Liver (tissue), 9 donors: ENCODE measurements around the gene ALPP. TPM values are rescaled to one million over a fixed set of nuclear protein-coding genes. Genes with fewer than 3 reads are reported as not detected.

Experiments used
- DNase-seq: peaks from one replicate; pipeline ENCODE4 v3.0.0-alpha.2; 2017; ENCODE audit warnings: low spot score
- H3K27ac ChIP-seq, 2 donors: one replicate each; pipeline ENCODE4 v1.7.0; 2013; ENCODE audit warnings: inconsistent platforms in 2 of 2, low read length in 2 of 2, control low read depth in 1 of 2, low read depth in 1 of 2, mild to moderate bottlenecking in 1 of 2
- H3K27me3 ChIP-seq, 4 donors: one replicate each; pipeline versions ENCODE4 v1.6.1 to v1.7.0; 2013; ENCODE audit warnings: low read length in 3 of 4, inconsistent platforms in 1 of 4, mild to moderate bottlenecking in 1 of 4, moderate library complexity in 1 of 4; ENCODE audit not compliant: control insufficient read depth in 4 of 4, insufficient read depth in 4 of 4
- H3K36me3 ChIP-seq, 4 donors: one replicate each; pipeline versions ENCODE4 v1.6.1 to v1.7.0; 2013; ENCODE audit warnings: low read length in 3 of 4, mild to moderate bottlenecking in 3 of 4, low read depth in 1 of 4, moderate library complexity in 1 of 4; ENCODE audit not compliant: control insufficient read depth in 4 of 4, insufficient read depth in 3 of 4
- H3K4me1 ChIP-seq, 4 donors: one replicate each; pipeline versions ENCODE4 v1.6.1 to v1.7.0; 2013; ENCODE audit warnings: low read length in 3 of 4, mild to moderate bottlenecking in 3 of 4, moderate library complexity in 1 of 4; ENCODE audit not compliant: control insufficient read depth in 4 of 4, insufficient read depth in 4 of 4
- H3K4me3 ChIP-seq, 3 donors: one replicate each; pipeline versions ENCODE4 v1.6.1 to v1.7.0; 2013; ENCODE audit warnings: low read length in 3 of 3, control low read depth in 1 of 3, low read depth in 1 of 3, mild to moderate bottlenecking in 1 of 3
- H3K9ac ChIP-seq, 2 donors: one replicate each; pipeline ENCODE4 v1.7.0; 2013; ENCODE audit warnings: low read length in 2 of 2, mild to moderate bottlenecking in 2 of 2, moderate library complexity in 2 of 2, control low read depth in 1 of 2, low read depth in 1 of 2
- H3K9me3 ChIP-seq, 4 donors: one replicate each; pipeline versions ENCODE4 v1.6.1 to v1.7.0; 2013; ENCODE audit warnings: low read length in 3 of 4; ENCODE audit not compliant: control insufficient read depth in 4 of 4
- EGR1 ChIP-seq, 2 donors: IDR thresholded peaks; 2 replicates each; pipeline ENCODE4 v1.6.1; 2016 to 2018; ENCODE audit warnings: antibody characterized with exemption in 2 of 2, low read depth in 2 of 2
- FOXA1 ChIP-seq: IDR thresholded peaks from 2 replicates; pipeline ENCODE4 v1.6.1; 2016; ENCODE audit warnings: antibody characterized with exemption
- FOXA2 ChIP-seq: IDR thresholded peaks from 2 replicates; pipeline ENCODE4 v1.6.1; 2016; ENCODE audit warnings: antibody characterized with exemption
- GABPA ChIP-seq, 2 donors: IDR thresholded peaks in 1 of 2; conservative IDR thresholded peaks in 1 of 2; 2 replicates each; pipeline ENCODE4 v1.6.1; 2016; ENCODE audit warnings: antibody characterized with exemption in 2 of 2, mild to moderate bottlenecking in 1 of 2, moderate library complexity in 1 of 2
- HNF4A ChIP-seq, 2 donors: conservative IDR thresholded peaks; 2 replicates each; pipeline ENCODE4 v1.6.1; 2016; ENCODE audit warnings: antibody characterized with exemption in 2 of 2, mild to moderate bottlenecking in 2 of 2
- HNF4G ChIP-seq: IDR thresholded peaks from 2 replicates; pipeline ENCODE4 v1.6.1; 2016; ENCODE audit warnings: antibody characterized with exemption
- JUND ChIP-seq, 2 donors: IDR thresholded peaks; 2 replicates each; pipeline ENCODE4 v1.6.1; 2016; ENCODE audit warnings: antibody characterized with exemption in 2 of 2
- NR2F2 ChIP-seq: IDR thresholded peaks from 2 replicates; pipeline ENCODE4 v1.6.1; 2016; ENCODE audit warnings: antibody characterized with exemption
- RAD21 ChIP-seq, 2 donors: IDR thresholded peaks; 2 replicates each; pipeline ENCODE4 v1.6.1; 2016; ENCODE audit warnings: antibody characterized with exemption in 2 of 2, mild to moderate bottlenecking in 2 of 2
- RXRA ChIP-seq, 2 donors: IDR thresholded peaks; 2 replicates each; pipeline ENCODE4 v1.6.1; 2017 to 2018; ENCODE audit warnings: antibody characterized with exemption in 2 of 2, mild to moderate bottlenecking in 1 of 2
- SP1 ChIP-seq: IDR thresholded peaks from 2 replicates; pipeline ENCODE4 v1.6.1; 2018; ENCODE audit warnings: antibody characterized with exemption, mild to moderate bottlenecking
- YY1 ChIP-seq: IDR thresholded peaks from 2 replicates; pipeline ENCODE4 v1.6.1; 2016; ENCODE audit warnings: antibody characterized with exemption, mild to moderate bottlenecking
- WGBS: extraction: QIAGEN DNeasy Blood & Tissue Kit; methylation state at CpG from one replicate; pipeline ENCODE4 v1.1.7; 2013; 5-methylcytosine and 5-hydroxymethylcytosine counted together
- polyA plus RNA-seq, 2 donors: library from polyadenylated mRNA; stranded (reverse) in 1 of 2; unstranded in 1 of 2; fragments of 200-250 nt in 1 of 2; fragments of >200 nt in 1 of 2; fragmentation: Nextera tagmentation in 1 of 2; extraction: Ambion mirVana in 1 of 2; gene quantifications; one replicate each; pipeline versions ENCODE4 v1.2.1 to v1.2.3, GENCODE V29; 2013 to 2015
- total RNA-seq, 2 donors: library from RNA; depleted of rRNA; stranded (reverse); fragments of >200 nt; gene quantifications; one replicate each; pipeline ENCODE4 v1.2.3, GENCODE V29; 2014
- TF ChIP-seq, protein P1 (sequence below): IDR thresholded peaks from 2 replicates; pipeline ENCODE4 v1.6.1; 2016; ENCODE audit warnings: antibody characterized with exemption
- TF ChIP-seq, protein P2 (sequence below): IDR thresholded peaks from 2 replicates; pipeline ENCODE4 v1.6.1; 2016; ENCODE audit warnings: antibody characterized with exemption, mild to moderate bottlenecking
- TF ChIP-seq, protein P3 (sequence below): IDR thresholded peaks from 2 replicates; pipeline ENCODE4 v1.6.1; 2016; ENCODE audit warnings: antibody characterized with exemption
- TF ChIP-seq, protein P4 (sequence below): fragments of 150-350 bp; IDR thresholded peaks from 2 replicates; pipeline ENCODE4 v1.5.1; 2017; ENCODE audit warnings: improper control_type of control experiment, low read depth, low read length; ENCODE audit not compliant: missing input control
- TF ChIP-seq, protein P5 (sequence below): IDR thresholded peaks from 2 replicates; pipeline ENCODE4 v1.6.1; 2016; ENCODE audit warnings: antibody characterized with exemption
- donor health status: healthy.
- donor health status: healthy.
- donor health status: healthy.
- donor health status: healthy.
- donor health status: healthy.

Gene ALPP
- total and polyA plus RNA-seq, 4 donors, result not detected

DNA sequence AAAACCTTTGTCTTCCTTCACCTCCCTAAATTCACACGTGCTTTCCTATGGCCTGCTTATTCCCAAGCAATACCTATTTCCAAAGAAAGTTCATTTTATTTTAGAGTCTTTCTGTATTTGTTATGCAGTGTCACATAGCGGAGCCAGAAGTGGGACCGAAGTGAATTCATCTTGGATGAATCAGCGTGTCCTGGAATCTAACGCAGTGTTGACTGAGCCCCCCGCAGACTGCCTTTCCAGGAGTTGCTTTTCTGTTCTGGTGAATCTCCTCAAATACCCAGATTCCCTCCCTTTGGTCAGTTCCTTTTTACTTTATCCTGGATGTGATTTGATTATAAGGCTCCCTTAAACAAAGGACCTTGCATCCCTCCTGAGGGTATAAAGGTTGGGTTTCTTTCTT lies 10.8 kb downstream of the ALPP start:
- no peak for DNase-seq

More for the DNA sequence above, 10.8 kb downstream of the ALPP start:
- 42% methylated on average over 6 of the region's 6 CpGs for WGBS
- Histone ChIP-seq H3K36me3 (no peaks in the 10 kb centered on the region), H3K4me1 (peaks cover 0 to 21% (median 4%) of the 10 kb centered on the region in 4 donors), H3K4me3 (no peak overlapping the region), H3K9me3 (no peaks in the 10 kb centered on the region), H3K9ac (no peak overlapping the region), H3K27me3 (peaks cover 0 to 16% (median 7%) of the 10 kb centered on the region in 4 donors), H3K27ac (no peak overlapping the region)
- TF ChIP-seq GABPA (IDR thresholded peaks at IDR 0.05 in 1 of 2, conservative IDR thresholded peaks at IDR 0.05 in 1 of 2) (no peak), HNF4A (conservative IDR thresholded peaks at IDR 0.05) (no peak), FOXA2 (no peak), YY1 (no peak), FOXA1 (no peak), EGR1 (IDR thresholded peaks at IDR 0.05; ENCODE audit: low read depth in 2 of 2) (no peak), RAD21 (IDR thresholded peaks at IDR 0.05) (no peak), NR2F2 (no peak), JUND (IDR thresholded peaks at IDR 0.05) (no peak), SP1 (no peak), HNF4G (no peak), RXRA (IDR thresholded peaks at IDR 0.05) (no peak)
- TF ChIP-seq, protein P1, sequence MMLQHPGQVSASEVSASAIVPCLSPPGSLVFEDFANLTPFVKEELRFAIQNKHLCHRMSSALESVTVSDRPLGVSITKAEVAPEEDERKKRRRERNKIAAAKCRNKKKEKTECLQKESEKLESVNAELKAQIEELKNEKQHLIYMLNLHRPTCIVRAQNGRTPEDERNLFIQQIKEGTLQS, result no peak
- TF ChIP-seq, protein P2, sequence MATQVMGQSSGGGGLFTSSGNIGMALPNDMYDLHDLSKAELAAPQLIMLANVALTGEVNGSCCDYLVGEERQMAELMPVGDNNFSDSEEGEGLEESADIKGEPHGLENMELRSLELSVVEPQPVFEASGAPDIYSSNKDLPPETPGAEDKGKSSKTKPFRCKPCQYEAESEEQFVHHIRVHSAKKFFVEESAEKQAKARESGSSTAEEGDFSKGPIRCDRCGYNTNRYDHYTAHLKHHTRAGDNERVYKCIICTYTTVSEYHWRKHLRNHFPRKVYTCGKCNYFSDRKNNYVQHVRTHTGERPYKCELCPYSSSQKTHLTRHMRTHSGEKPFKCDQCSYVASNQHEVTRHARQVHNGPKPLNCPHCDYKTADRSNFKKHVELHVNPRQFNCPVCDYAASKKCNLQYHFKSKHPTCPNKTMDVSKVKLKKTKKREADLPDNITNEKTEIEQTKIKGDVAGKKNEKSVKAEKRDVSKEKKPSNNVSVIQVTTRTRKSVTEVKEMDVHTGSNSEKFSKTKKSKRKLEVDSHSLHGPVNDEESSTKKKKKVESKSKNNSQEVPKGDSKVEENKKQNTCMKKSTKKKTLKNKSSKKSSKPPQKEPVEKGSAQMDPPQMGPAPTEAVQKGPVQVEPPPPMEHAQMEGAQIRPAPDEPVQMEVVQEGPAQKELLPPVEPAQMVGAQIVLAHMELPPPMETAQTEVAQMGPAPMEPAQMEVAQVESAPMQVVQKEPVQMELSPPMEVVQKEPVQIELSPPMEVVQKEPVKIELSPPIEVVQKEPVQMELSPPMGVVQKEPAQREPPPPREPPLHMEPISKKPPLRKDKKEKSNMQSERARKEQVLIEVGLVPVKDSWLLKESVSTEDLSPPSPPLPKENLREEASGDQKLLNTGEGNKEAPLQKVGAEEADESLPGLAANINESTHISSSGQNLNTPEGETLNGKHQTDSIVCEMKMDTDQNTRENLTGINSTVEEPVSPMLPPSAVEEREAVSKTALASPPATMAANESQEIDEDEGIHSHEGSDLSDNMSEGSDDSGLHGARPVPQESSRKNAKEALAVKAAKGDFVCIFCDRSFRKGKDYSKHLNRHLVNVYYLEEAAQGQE, result no peak
- TF ChIP-seq, protein P3, sequence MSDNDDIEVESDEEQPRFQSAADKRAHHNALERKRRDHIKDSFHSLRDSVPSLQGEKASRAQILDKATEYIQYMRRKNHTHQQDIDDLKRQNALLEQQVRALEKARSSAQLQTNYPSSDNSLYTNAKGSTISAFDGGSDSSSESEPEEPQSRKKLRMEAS, result no peak
- TF ChIP-seq, protein P4, sequence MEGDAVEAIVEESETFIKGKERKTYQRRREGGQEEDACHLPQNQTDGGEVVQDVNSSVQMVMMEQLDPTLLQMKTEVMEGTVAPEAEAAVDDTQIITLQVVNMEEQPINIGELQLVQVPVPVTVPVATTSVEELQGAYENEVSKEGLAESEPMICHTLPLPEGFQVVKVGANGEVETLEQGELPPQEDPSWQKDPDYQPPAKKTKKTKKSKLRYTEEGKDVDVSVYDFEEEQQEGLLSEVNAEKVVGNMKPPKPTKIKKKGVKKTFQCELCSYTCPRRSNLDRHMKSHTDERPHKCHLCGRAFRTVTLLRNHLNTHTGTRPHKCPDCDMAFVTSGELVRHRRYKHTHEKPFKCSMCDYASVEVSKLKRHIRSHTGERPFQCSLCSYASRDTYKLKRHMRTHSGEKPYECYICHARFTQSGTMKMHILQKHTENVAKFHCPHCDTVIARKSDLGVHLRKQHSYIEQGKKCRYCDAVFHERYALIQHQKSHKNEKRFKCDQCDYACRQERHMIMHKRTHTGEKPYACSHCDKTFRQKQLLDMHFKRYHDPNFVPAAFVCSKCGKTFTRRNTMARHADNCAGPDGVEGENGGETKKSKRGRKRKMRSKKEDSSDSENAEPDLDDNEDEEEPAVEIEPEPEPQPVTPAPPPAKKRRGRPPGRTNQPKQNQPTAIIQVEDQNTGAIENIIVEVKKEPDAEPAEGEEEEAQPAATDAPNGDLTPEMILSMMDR, result no peak
- TF ChIP-seq, protein P5, sequence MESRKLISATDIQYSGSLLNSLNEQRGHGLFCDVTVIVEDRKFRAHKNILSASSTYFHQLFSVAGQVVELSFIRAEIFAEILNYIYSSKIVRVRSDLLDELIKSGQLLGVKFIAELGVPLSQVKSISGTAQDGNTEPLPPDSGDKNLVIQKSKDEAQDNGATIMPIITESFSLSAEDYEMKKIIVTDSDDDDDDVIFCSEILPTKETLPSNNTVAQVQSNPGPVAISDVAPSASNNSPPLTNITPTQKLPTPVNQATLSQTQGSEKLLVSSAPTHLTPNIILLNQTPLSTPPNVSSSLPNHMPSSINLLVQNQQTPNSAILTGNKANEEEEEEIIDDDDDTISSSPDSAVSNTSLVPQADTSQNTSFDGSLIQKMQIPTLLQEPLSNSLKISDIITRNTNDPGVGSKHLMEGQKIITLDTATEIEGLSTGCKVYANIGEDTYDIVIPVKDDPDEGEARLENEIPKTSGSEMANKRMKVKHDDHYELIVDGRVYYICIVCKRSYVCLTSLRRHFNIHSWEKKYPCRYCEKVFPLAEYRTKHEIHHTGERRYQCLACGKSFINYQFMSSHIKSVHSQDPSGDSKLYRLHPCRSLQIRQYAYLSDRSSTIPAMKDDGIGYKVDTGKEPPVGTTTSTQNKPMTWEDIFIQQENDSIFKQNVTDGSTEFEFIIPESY, result no peak
